Measurements from ENCODE around the gene DAB2IP. TPM values are rescaled to one million over a fixed set of nuclear protein-coding genes. Genes with fewer than 3 reads are reported as not detected.

Gene DAB2IP
- total and polyA plus RNA-seq, 2 experiments from 2014 or later: 8.9 to 42.8 TPM

GRCh38 chr9:121742923-121743322 is 91.5 kb downstream of the DAB2IP start:
- Histone ChIP-seq H3K4me1 (ENCODE audit: insufficient read depth) (peaks cover 42% of the 10 kb centered on the region), H3K4me3 (no peak overlapping the region), H3K79me2 (replicated peaks; ENCODE audit: insufficient read depth) (peaks cover 79% of the 10 kb centered on the region), H3K4me2 (no peak overlapping the region), H3K27ac (ENCODE audit: low read depth) (no peak overlapping the region), H3F3A (replicated peaks; ENCODE audit: low read depth) (peaks cover 10% of the 10 kb centered on the region), H3K27me3 (ENCODE audit: insufficient read depth) (no peaks in the 10 kb centered on the region), H4K20me1 (replicated peaks; ENCODE audit: insufficient read depth) (peaks cover 17% of the 10 kb centered on the region), H3K36me3 (ENCODE audit: insufficient read depth) (no peaks in the 10 kb centered on the region), H3K9me2 (ENCODE audit: insufficient read depth) (no peaks in the 10 kb centered on the region), H2AFZ (no peak overlapping the region)
- Mint-ChIP-seq H3K4me3 (no peak overlapping the region), H3K36me3 (ENCODE audit: low read depth) (no peaks in the 10 kb centered on the region), H3K27me3 (ENCODE audit: insufficient read depth, low read depth, poor library complexity) (peaks cover 11% of the 10 kb centered on the region), H3K4me1 (peaks cover 57% of the 10 kb centered on the region), H3K27ac (no peak overlapping the region), H3K9me3 (no peaks in the 10 kb centered on the region)
- ATAC-seq (no peak), DNase-seq (ENCODE audit: low spot score) (no peak)
- TF ChIP-seq ZNF462 (CRISPR knock-in tag; IDR thresholded peaks at IDR 0.05) (no peak), STAT1 (IDR thresholded peaks at IDR 0.05; ENCODE audit: unreplicated experiment) (no peak), CTCF (conservative IDR thresholded peaks at IDR 0.05; ENCODE audit: low read depth in 2 of 2) (no peak), ZNF331 (CRISPR knock-in tag; IDR thresholded peaks at IDR 0.05; ENCODE audit: low read depth) (no peak), EZH2phosphoT487 (IDR thresholded peaks at IDR 0.05; ENCODE audit: unreplicated experiment) (no peak), ETS1 (IDR thresholded peaks at IDR 0.05) (no peak), CREB1 (CRISPR knock-in tag; IDR thresholded peaks at IDR 0.05; ENCODE audit: low read depth) (no peak), EZH2 (IDR thresholded peaks at IDR 0.05; ENCODE audit: low read depth, unreplicated experiment) (no peak), NANOG (IDR thresholded peaks at IDR 0.05; ENCODE audit: borderline replicate concordance) (no peak)

Data from GM23338 (cell line).